Right lobe of liver (tissue), 6 donors: ENCODE results near the gene SCD. TPM values are rescaled to one million over a fixed set of nuclear protein-coding genes. Genes with fewer than 3 reads are reported as not detected.
A peak's percentile ranks its signal among the peaks of the same experiment; 100 is the strongest.

Source experiments
- ATAC-seq, 4 donors: fragments of 200-7000 bp; cut with Tn5 transposase; one replicate each; pipeline ENCODE4 v1.9.1; 2020; ENCODE audit warnings: mild to moderate bottlenecking in 4 of 4, moderate library complexity in 4 of 4
- DNase-seq, 3 donors: peaks; one replicate each; pipeline ENCODE4 v3.0.0-alpha.2; 2020
- H3K27ac ChIP-seq, 3 donors: fragments of 200-600 bp; one replicate each; pipeline ENCODE4 v1.8.0; 2022
- H3K27me3 ChIP-seq, 2 donors: fragments of 200-600 bp; one replicate each; pipeline ENCODE4 v1.8.0; 2022
- H3K36me3 ChIP-seq, 4 donors: fragments of 200-600 bp; sonication (generic) in 1 of 4; one replicate each; pipeline versions ENCODE4 v1.5.1 to v1.8.0; 2017 to 2022; ENCODE audit warnings: control low read depth in 1 of 4
- H3K4me1 ChIP-seq, 4 donors: fragments of 200-600 bp; sonication (generic) in 1 of 4; one replicate each; pipeline versions ENCODE4 v1.5.1 to v1.8.0; 2017 to 2022; ENCODE audit warnings: control low read depth in 1 of 4
- H3K4me3 ChIP-seq, 3 donors: fragments of 200-600 bp; one replicate each; pipeline ENCODE4 v1.8.0; 2022
- H3K9me3 ChIP-seq, 4 donors: fragments of 200-600 bp; sonication (generic) in 1 of 4; one replicate each; pipeline versions ENCODE4 v1.5.1 to v1.8.0; 2017 to 2022; ENCODE audit warnings: control low read depth in 1 of 4
- CTCF ChIP-seq, 4 donors: fragments of 200-600 bp in 3 of 4; fragments of 450-650 bp in 1 of 4; IDR thresholded peaks; one replicate each; pipeline versions ENCODE4 v1.5.1 to v1.8.0; 2016 to 2022; ENCODE audit warnings: antibody characterized with exemption in 4 of 4, mild to moderate bottlenecking in 2 of 4
- POLR2A ChIP-seq: fragments of 450-650 bp; IDR thresholded peaks from one replicate; pipeline ENCODE4 v1.6.1; 2017; ENCODE audit warnings: antibody characterized with exemption, mild to moderate bottlenecking
- WGBS: methylation state at CpG from one replicate; pipeline ENCODE4 v1.1.6; 2018; ENCODE audit warnings: low coverage, low lambda C conversion rate; ENCODE audit not compliant: insufficient coverage; ENCODE audit errors: missing lambda C conversion rate; 5-methylcytosine and 5-hydroxymethylcytosine counted together
- intact Hi-C, 2 donors: fragments of 100-400 bp; cut with DNase I; formaldehyde crosslinking; loops; one replicate each; pipeline versions ENCODE4 v1.11.2 to v1.14.1; 2022
- total RNA-seq, 6 experiments: library from RNA; depleted of rRNA in 2 of 6; stranded (reverse); fragments of >200 nt in 2 of 6; fragmentation: NEBNext Ultra II Directional in 3 of 6; extraction: Animal tissue kit (Norgen Biotek cat#: 25700) in 3 of 6; gene quantifications; one replicate each; pipeline versions ENCODE4 v1.1.0 to v1.2.4, GENCODE V29; 2016 to 2023
- donor health status: DM: no; HTN: yes; CAD: no.
- donor health status: DM: no; HTN: no; CAD: no.
- donor health status: DM: no; HTN: no; CAD: no.
- donor health status: DM: no; HTN: yes; CAD: no.
- donor health status: DM: no; HTN: yes; CAD: no.

Gene SCD
- total RNA-seq, 6 experiments from 2014 or later = 38.3 to 599 (median 220) TPM

- DNase-seq (no peak), ATAC-seq (peak in 1 of 4 donors; percentile 21)
- Histone ChIP-seq H3K36me3 (no peaks in the 10 kb centered on the region), H3K4me3 (no peak overlapping the region), H3K4me1 (peaks cover 0 to 11% (median 3%) of the 10 kb centered on the region in 4 donors), H3K27ac (no peak overlapping the region), H3K9me3 (no peaks in the 10 kb centered on the region), H3K27me3 (no peaks in the 10 kb centered on the region)
- intact Hi-C loops = no loop called here
- TF ChIP-seq POLR2A (no peak), CTCF (IDR thresholded peaks at IDR 0.05) (no peak)
- 60% methylated on average over 3 of the region's 4 CpGs for whole genome bisulfite sequencing
Measured at GRCh38 chr10:100391163-100392002, 44.4 kb downstream of the SCD start.

- no peaks in the 10 kb centered on the region for H3K9me3 ChIP-seq
- no peak overlapping the region for H3K4me3 ChIP-seq
- DNase-seq (no peak), ATAC-seq (peak in 3 of 4 donors; percentile 22 to 59 (median 58))
- WGBS = 88% methylated on average over 1 of the region's 1 CpG
- H3K4me1 ChIP-seq = peaks cover 0 to 11% (median 3%) of the 10 kb centered on the region in 4 donors
- no peak overlapping the region for H3K27ac ChIP-seq
- no peaks in the 10 kb centered on the region for H3K27me3 ChIP-seq
- TF ChIP-seq POLR2A (no peak), CTCF (IDR thresholded peaks at IDR 0.05) (no peak)
- H3K36me3 ChIP-seq = no peaks in the 10 kb centered on the region
- intact Hi-C loops = no loop called here
Measured at GRCh38 chr10:100392686-100393003, 45.6 kb downstream of the SCD start.

- intact Hi-C loops = no loop called here
- 47% methylated on average over 2 of the region's 2 CpGs for WGBS
- Histone ChIP-seq H3K4me1 (peaks cover 0 to 11% (median 3%) of the 10 kb centered on the region in 4 donors), H3K36me3 (no peaks in the 10 kb centered on the region), H3K27me3 (no peaks in the 10 kb centered on the region), H3K4me3 (no peak overlapping the region), H3K9me3 (no peaks in the 10 kb centered on the region), H3K27ac (no peak overlapping the region)
- ATAC-seq (no peak), DNase-seq (no peak)
- TF ChIP-seq POLR2A (no peak), CTCF (IDR thresholded peaks at IDR 0.05) (no peak)
Measured at GRCh38 chr10:100395626-100396025, 48.6 kb downstream of the SCD start.

GRCh38 chr10:100396605-100397004, 49.6 kb downstream of the SCD start:
- no peaks in the 10 kb centered on the region for H3K9me3 ChIP-seq
- TF ChIP-seq POLR2A (no peak), CTCF (IDR thresholded peaks at IDR 0.05) (no peak)
- peaks cover 0 to 11% (median 3%) of the 10 kb centered on the region in 4 donors for H3K4me1 ChIP-seq
- H3K27me3 ChIP-seq = no peaks in the 10 kb centered on the region
- no peak for DNase-seq
- 100% methylated on average over 1 of the region's 4 CpGs for WGBS
- no peak for ATAC-seq
- H3K36me3 ChIP-seq = no peaks in the 10 kb centered on the region
- intact Hi-C loops = no loop called here
- no peak overlapping the region for H3K4me3 ChIP-seq
- H3K27ac ChIP-seq = no peak overlapping the region
